HG03469 (cell line): ENCODE measurements around the gene ZCCHC4.

Experiments used
- ATAC-seq: cut with Tn5 transposase; IDR thresholded peaks from one replicate; pipeline ENCODE4 v1.9.1; 2021; ENCODE audit warnings: mild to moderate bottlenecking, moderate library complexity, moderate number of reproducible peaks; ENCODE audit not compliant: unreplicated experiment

The ZCCHC4 gene

GRCh38 chr4:25312496-25313200, at the start of gene ZCCHC4:
TSS of gene ZCCHC4 (plus strand) at chr4:25312774. CDS start at chr4:25312810, 36 bp downstream.
- ATAC-seq, result peak; percentile 78

GRCh38 chr4:25271866-25272265, 40.7 kb upstream of the ZCCHC4 start:
- no peak for ATAC-seq

GRCh38 chr4:25280210-25280609, 32.4 kb upstream of the ZCCHC4 start:
- ATAC-seq, result no peak

GRCh38 chr4:25283948-25284347, 28.6 kb upstream of the ZCCHC4 start:
- no peak for ATAC-seq

- ATAC-seq, result no peak
Observed at GRCh38 chr4:25284466-25284865, 28.1 kb upstream of the ZCCHC4 start.

GRCh38 chr4:25290490-25291067, 22.0 kb upstream of the ZCCHC4 start:
- no peak for ATAC-seq

GRCh38 chr4:25291158-25291733, 21.3 kb upstream of the ZCCHC4 start:
- no peak for ATAC-seq

- no peak for ATAC-seq
Observed at GRCh38 chr4:25297528-25298242, 14.9 kb upstream of the ZCCHC4 start.

- no peak for ATAC-seq
Observed at GRCh38 chr4:25299476-25300203, 12.9 kb upstream of the ZCCHC4 start.

GRCh38 chr4:25301471-25301870, 11.1 kb upstream of the ZCCHC4 start:
- no peak for ATAC-seq

GRCh38 chr4:25302626-25303025, 9.9 kb upstream of the ZCCHC4 start:
- ATAC-seq, result no peak

GRCh38 chr4:25303578-25303977, 9.0 kb upstream of the ZCCHC4 start:
- no peak for ATAC-seq

GRCh38 chr4:25306518-25307057, 6.0 kb upstream of the ZCCHC4 start:
- ATAC-seq, result no peak

- ATAC-seq, result no peak
Observed at GRCh38 chr4:25307596-25307995, 5.0 kb upstream of the ZCCHC4 start.

- ATAC-seq, result no peak
Observed at GRCh38 chr4:25308306-25308705, 4.3 kb upstream of the ZCCHC4 start.

- ATAC-seq, result no peak
Observed at GRCh38 chr4:25308761-25309160, 3.8 kb upstream of the ZCCHC4 start.

- ATAC-seq, result peak; percentile 36
Observed at GRCh38 chr4:25310066-25310802, 2.3 kb upstream of the ZCCHC4 start.

- ATAC-seq, result peak; percentile 11
Observed at GRCh38 chr4:25310803-25311166, 1.8 kb upstream of the ZCCHC4 start.

GRCh38 chr4:25313201-25313895, 774 bp downstream of the ZCCHC4 start:
- ATAC-seq, result no peak

GRCh38 chr4:25320336-25320735, 7.8 kb downstream of the ZCCHC4 start:
- ATAC-seq, result no peak
